Uterus (tissue), 4 donors: ENCODE data around the gene CCDC60. TPM values are rescaled to one million over a fixed set of nuclear protein-coding genes. Genes with fewer than 3 reads are reported as not detected.

ENCODE experiments used
- DNase-seq, 2 donors: peaks; one replicate each; pipeline ENCODE4 v3.0.0-alpha.2; 2019 to 2020
- H3K27ac ChIP-seq, 2 donors: fragments of 200-600 bp; sonication (generic); 1 replicate in 1 of 2; 2 replicates in 1 of 2; pipeline ENCODE4 v1.5.1; 2016 to 2018
- H3K27me3 ChIP-seq, 2 donors: fragments of 200-600 bp; sonication (generic); one replicate each; pipeline ENCODE4 v1.5.1; 2018 to 2019; ENCODE audit warnings: control low read depth in 1 of 2
- H3K36me3 ChIP-seq, 2 donors: fragments of 200-600 bp; sonication (generic); one replicate each; pipeline ENCODE4 v1.5.1; 2019; ENCODE audit warnings: control low read depth in 1 of 2
- H3K4me1 ChIP-seq, 2 donors: fragments of 200-600 bp; sonication (generic); one replicate each; pipeline ENCODE4 v1.5.1; 2018 to 2019; ENCODE audit warnings: control low read depth in 1 of 2
- H3K4me3 ChIP-seq, 2 donors: fragments of 200-600 bp; sonication (generic); 1 replicate in 1 of 2; 2 replicates in 1 of 2; pipeline ENCODE4 v1.5.1; 2018 to 2019; ENCODE audit warnings: mild to moderate bottlenecking in 1 of 2
- H3K9me3 ChIP-seq, 2 donors: fragments of 200-600 bp; sonication (generic); one replicate each; pipeline ENCODE4 v1.5.1; 2019; ENCODE audit warnings: control low read depth in 1 of 2
- CTCF ChIP-seq, 4 experiments: fragments of 200-600 bp in 2 of 4; fragments of 450-650 bp in 2 of 4; sonication (generic) in 2 of 4; IDR thresholded peaks; one replicate each; pipeline ENCODE4 v1.5.1; 2016 to 2019; ENCODE audit warnings: antibody characterized with exemption in 4 of 4, mild to moderate bottlenecking in 2 of 4, moderate library complexity in 1 of 4
- POLR2A ChIP-seq, 2 donors: fragments of 450-650 bp; IDR thresholded peaks; one replicate each; pipeline ENCODE4 v1.6.1; 2016; ENCODE audit warnings: antibody characterized with exemption in 2 of 2, mild to moderate bottlenecking in 1 of 2, moderate library complexity in 1 of 2
- intact Hi-C: fragments of 100-400 bp; cut with DNase I; formaldehyde crosslinking; loops from one replicate; pipeline ENCODE4 v1.15.1; 2023; ENCODE audit warnings: low total_unique reads
- total RNA-seq, 4 donors: library from RNA; depleted of rRNA in 3 of 4; stranded (reverse); fragments of >200 nt in 3 of 4; gene quantifications; one replicate each; pipeline versions ENCODE4 v1.1.0 to v1.2.4, GENCODE V29; 2014 to 2023
- donor health status: DM: yes; HTN: yes; CAD: no.

The CCDC60 gene
- total RNA-seq, 4 donors from 2014 or later: 2.4 TPM; not detected in 3

DNA sequence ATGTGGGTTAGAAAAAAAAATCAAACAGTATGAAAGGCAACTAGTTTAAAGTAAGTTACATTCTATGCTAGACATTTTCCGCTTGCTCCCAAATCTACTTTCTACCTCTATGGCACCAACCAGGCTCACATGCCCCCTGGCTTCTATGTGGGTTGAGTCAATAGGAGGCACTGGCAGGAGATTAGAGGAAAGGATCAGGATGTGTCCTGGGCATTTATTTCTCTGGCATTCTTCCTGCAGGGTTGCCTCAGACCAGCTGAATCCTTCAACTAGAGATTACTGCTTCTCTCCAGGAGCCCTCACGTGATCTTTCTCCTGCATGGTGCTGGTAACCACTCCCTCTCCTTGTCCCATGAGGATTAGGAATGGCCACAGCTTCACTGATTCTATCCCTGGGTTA lies 14.9 kb upstream of the CCDC60 start:
- intact Hi-C loops: no loop called here

DNA sequence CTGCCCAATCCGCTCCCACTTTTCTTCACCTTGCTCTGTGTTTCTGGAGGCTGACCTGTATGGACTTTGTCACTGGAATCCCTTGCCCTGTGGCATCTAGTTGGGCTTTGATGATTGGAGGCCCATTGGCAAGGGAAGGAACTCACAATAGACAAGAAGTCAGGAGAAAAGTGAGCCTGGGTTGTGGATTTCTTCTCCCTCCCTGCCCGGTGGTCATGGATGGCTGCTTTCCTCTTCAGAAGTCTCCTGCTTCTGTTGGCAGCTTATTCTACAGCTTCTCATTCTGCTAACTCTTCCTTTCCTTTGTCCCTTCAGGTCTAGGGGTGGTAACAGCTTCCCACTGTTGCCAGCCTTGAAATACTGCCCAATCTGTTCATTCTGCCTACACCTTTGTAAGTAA lies 13.9 kb upstream of the CCDC60 start:
- H3K27ac ChIP-seq: no peak overlapping the region
- intact Hi-C loops: no loop called here

More for the DNA sequence above, 14.9 kb upstream of the CCDC60 start:
- DNase-seq: no peak
- Histone ChIP-seq H3K27me3 (no peaks in the 10 kb centered on the region), H3K4me3 (no peak overlapping the region), H3K27ac (no peak overlapping the region), H3K4me1 (no peaks in the 10 kb centered on the region), H3K9me3 (no peaks in the 10 kb centered on the region), H3K36me3 (no peaks in the 10 kb centered on the region)
- no peak for TF ChIP-seq POLR2A (IDR thresholded peaks at IDR 0.05)

DNA sequence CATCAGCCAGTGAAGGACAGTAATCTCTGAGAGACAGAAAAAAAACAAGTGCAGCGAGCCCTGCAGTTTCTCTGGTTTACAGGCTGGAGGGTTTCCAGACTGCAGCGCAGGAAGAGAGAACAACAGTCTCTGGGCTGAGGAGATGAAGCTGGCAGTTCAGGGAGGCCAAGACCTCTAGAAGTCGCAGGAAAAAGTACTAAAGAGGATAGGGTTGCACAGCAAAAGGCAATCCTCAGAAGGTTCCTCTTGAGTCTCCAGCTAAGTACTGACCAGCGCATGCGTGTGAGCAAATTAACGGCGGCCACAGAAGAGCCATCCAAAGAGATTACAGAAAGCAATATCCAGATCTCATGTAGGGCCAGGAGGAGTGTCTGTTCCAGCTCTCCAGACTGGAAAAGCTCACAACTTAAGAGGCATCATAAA lies 12.2 kb upstream of the CCDC60 start:
- no peak overlapping the region for H3K4me3 ChIP-seq
- no peak for DNase-seq
- intact Hi-C loops: no loop called here
- no peak for TF ChIP-seq CTCF (IDR thresholded peaks at IDR 0.05)
- no peak for TF ChIP-seq POLR2A (IDR thresholded peaks at IDR 0.05)
- H3K9me3 ChIP-seq: no peaks in the 10 kb centered on the region
- no peaks in the 10 kb centered on the region for H3K4me1 ChIP-seq
- no peak overlapping the region for H3K27ac ChIP-seq
- H3K36me3 ChIP-seq: no peaks in the 10 kb centered on the region
- no peaks in the 10 kb centered on the region for H3K27me3 ChIP-seq

More for the DNA sequence above, 13.9 kb upstream of the CCDC60 start:
- no peak overlapping the region for H3K4me3 ChIP-seq
- DNase-seq: no peak
- TF ChIP-seq CTCF (IDR thresholded peaks at IDR 0.05) (no peak), POLR2A (IDR thresholded peaks at IDR 0.05) (no peak)
- no peaks in the 10 kb centered on the region for H3K4me1 ChIP-seq
- no peaks in the 10 kb centered on the region for H3K27me3 ChIP-seq
- H3K9me3 ChIP-seq: no peaks in the 10 kb centered on the region
- no peaks in the 10 kb centered on the region for H3K36me3 ChIP-seq

DNA sequence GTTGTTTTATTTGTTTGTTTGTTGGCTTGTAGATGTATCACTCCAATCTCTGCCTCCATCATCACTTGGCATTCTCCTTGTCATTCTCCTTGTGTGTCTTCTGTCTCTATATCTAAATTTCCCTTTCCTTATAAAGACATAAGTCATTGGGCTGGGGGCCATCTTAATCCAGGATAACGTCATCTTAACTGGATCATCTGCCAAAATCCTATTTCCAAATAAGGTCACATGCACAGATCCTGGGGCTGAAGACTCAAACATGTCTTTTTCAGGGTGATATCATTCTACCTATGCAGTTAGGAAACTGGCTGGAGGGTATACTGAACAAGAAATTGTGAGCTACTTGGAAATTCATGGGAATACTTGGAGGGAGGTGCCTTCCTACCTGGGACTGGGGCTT lies 8.7 kb upstream of the CCDC60 start:
- Histone ChIP-seq H3K27me3 (no peaks in the 10 kb centered on the region), H3K27ac (no peak overlapping the region), H3K36me3 (no peaks in the 10 kb centered on the region), H3K4me1 (no peaks in the 10 kb centered on the region), H3K9me3 (no peaks in the 10 kb centered on the region), H3K4me3 (no peak overlapping the region)
- no peak for DNase-seq
- no peak for TF ChIP-seq CTCF (IDR thresholded peaks at IDR 0.05)
- TF ChIP-seq POLR2A (IDR thresholded peaks at IDR 0.05): no peak
- intact Hi-C loops: no loop called here

DNA sequence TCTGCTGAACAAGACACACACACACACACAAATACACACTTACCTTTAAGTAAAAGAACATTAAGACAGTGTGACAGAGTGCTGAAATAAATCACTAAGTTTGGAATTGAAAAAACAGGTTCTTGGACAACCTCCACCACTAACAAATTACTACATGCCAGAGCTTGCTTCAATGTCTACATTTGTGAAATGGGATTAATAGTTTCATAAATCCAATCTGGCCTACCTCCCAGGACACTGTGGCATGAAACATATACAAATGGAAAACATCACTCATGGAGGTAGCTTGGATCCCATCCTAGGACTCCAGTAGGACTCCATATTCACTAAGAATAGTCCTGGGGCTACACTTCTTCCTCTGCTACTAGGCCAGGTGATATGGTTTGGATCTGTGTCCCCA lies 8.2 kb upstream of the CCDC60 start:
- no peaks in the 10 kb centered on the region for H3K27me3 ChIP-seq
- no peak overlapping the region for H3K27ac ChIP-seq
- DNase-seq: no peak
- no peak overlapping the region for H3K4me3 ChIP-seq
- no peaks in the 10 kb centered on the region for H3K36me3 ChIP-seq
- TF ChIP-seq POLR2A (IDR thresholded peaks at IDR 0.05): no peak
- no peak for TF ChIP-seq CTCF (IDR thresholded peaks at IDR 0.05)
- H3K4me1 ChIP-seq: no peaks in the 10 kb centered on the region
- no peaks in the 10 kb centered on the region for H3K9me3 ChIP-seq
- intact Hi-C loops: no loop called here

DNA sequence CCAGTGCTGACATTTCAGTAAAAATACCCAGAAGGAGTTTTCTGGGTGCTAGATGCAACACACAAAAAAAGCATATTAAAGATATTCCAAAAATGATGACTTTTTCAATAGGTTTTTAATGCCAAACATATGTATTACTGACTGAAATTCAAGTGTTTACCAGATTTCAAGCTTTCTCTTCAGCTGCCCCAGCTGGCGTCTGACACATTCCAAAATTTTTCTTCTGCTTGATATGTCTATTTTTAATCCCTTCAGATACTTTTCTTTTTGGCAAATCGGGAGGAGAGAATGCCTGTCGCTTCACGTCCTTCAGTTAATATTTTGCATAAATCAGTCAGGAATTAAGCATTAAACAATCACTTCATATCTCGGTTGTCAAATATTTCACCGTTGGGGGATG lies 7.1 kb upstream of the CCDC60 start:
- Histone ChIP-seq H3K4me1 (no peaks in the 10 kb centered on the region), H3K36me3 (no peaks in the 10 kb centered on the region), H3K27ac (peak overlapping the region; percentile 41 to 49), H3K9me3 (no peaks in the 10 kb centered on the region), H3K4me3 (no peak overlapping the region), H3K27me3 (no peaks in the 10 kb centered on the region)
- TF ChIP-seq CTCF (IDR thresholded peaks at IDR 0.05): no peak
- intact Hi-C loops: no loop called here
- DNase-seq: no peak
